A204.1 (cell line): ENCODE results near the gene DEGS1.

Experiments
- FAIRE-seq: peaks from 2 replicates; lab custom pipeline; 2012; peaks lifted over from hg19 to GRCh38; lab: Jason Lieb, UNC

The DEGS1 gene

GRCh38 chr1:224216382-224216781, 33.3 kb downstream of the DEGS1 start:
- no peak for FAIRE-seq

GRCh38 chr1:224217655-224218623, 34.9 kb downstream of the DEGS1 start:
- FAIRE-seq: no peak

DNA sequence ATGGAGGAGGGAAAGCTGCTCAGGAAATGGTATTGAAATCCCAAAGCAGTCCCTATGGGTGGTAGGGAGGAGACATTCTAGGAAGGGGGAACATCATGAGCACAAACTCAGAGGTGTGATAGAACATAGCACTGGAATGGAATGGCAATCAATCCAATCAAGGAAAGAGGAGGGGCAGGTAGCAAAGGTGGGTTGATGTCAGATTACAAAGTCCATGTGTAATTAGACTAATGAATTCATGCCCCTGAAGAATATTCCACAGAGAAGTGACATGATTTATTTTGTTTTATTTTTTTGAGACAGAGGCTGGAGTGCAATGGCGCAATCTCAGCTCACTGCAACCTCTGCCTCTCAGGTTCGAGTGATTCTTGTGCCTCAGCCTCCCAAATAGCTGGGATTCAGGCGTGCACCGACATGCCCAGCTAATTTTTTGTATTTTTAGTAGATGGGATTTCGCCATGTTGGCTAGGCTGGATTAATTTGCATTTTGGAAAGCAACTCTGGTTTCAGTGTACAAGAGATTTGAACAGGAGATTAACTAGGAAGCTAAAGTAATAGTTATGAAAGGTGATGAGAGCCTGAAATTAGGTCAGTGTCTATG, 36.1 kb downstream of the DEGS1 start:
- no peak for FAIRE-seq

DNA sequence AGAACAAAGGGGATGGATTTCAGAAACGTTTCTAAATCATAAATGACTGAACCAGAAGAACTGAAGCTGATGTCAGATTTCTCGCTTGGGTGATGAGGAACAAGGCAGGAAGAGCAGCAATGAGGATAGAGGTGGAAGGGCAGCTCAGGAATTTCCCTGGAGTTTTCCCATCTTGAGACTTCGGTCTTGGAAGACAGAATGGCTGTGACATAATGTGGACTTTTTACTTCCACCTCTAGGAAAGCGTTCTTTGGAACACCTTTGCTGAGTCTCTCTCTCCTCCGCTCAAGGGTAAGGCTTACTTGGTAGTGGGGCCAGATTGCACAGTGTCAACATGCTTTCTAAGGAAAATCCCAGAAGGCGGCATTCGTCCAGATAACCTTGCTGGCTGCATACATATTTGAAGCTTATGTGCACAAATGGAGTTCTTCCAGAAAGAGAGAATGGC, 36.6 kb downstream of the DEGS1 start:
- FAIRE-seq: no peak

- no peak for FAIRE-seq
These were observed 41.0 kb downstream of the DEGS1 start for GRCh38 chr1:224223819-224224714.

DNA sequence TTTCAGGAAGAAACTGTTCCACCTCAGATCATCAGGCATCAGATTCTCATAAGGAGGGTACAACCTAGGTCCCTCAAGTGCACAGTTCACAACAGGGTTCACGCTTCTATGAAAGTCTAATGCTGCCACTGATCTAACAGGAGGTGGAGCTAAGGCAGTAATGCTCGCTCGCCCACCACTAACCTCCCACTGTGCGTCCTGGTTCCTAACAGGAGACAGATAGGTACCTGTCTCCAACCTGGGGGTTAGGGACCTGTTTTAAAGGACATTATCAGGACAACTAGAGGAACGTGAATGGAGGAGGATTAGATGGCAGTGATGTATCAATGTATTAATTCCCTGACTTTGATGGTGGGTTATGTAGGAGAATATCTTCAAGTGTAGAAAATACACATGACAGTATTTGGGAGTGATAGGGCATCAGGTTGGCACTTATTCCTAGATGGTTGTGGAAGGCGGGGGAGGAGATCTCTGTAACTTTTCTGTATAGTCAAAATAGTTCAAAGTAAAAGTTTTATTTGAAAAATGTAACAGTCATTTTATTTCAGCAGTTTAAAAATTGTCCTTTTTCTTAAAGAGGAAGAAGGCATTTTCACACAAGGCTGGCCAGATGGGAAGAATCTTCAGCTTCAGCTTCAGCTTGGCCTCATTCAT, 43.9 kb downstream of the DEGS1 start:
- no peak for FAIRE-seq

- FAIRE-seq: no peak
These were observed 51.0 kb downstream of the DEGS1 start for GRCh38 chr1:224234017-224234416.

DNA sequence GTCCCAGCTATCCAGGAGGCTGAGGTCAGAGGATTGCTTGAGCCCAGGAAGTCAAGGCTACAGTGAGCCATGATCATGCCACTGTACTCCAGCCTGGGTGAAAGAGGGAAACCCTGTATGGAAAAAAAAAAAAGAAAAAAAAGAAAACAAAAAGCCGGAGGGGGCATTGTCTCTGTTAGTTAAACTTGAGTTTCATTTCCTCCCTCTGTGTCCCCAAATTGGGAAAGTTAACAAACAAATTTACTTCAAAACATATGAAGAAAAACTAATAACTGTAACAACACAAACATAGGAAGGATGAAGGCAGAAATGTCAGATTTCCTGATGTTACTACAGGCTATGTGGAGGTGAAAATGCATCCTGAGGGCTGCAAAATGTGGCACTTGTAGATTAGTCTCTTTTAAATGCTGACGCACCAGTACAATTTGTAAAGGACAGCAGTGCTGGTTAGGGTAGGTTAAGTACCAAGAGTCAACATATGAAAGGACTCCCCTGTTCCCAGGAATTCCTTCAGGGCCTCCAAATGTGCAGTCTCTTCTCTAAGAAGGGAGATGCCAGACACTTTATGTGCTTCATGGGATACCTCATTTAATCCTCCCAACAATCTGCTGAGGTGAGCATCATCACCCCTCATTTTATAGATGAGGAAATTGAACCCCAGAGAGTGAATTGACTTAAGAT, 52.9 kb downstream of the DEGS1 start:
- no peak for FAIRE-seq

DNA sequence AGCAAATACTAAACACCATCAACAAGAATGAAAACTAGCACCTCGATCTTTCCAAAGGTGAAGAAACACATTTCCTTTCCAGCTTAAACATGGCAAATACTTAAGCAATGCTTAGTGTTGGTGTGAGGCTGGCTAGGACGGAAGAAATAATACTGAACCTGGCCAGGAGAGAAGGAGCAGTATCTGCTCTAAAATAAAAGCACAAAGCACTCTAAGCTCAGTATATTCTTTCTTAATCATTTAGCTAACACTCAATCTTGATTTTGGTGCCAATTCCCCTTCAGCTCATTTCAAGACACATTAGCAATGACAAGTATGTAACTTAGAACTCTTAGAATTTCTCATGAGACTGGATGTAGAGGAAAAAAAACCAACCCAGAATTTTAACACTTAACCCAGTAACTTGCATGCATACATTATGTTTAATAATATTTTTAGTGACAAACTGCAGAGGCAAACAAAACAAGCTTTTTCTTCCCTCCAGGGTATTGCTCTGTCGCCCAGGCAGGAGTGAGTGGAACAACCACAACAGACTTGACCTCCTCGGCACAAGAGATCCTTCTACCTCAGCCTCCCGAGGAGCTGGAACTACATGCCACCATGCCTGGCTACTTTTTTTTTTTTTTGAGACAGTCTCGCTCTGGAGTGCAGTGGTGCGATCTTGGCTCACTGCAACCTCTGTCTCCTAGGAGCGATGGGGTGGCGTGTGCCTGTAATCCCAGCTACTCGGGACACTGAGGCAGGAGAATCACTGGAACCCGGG, 54.3 kb downstream of the DEGS1 start:
- FAIRE-seq: no peak

GRCh38 chr1:224238212-224238611, 55.2 kb downstream of the DEGS1 start:
- FAIRE-seq: no peak

DNA sequence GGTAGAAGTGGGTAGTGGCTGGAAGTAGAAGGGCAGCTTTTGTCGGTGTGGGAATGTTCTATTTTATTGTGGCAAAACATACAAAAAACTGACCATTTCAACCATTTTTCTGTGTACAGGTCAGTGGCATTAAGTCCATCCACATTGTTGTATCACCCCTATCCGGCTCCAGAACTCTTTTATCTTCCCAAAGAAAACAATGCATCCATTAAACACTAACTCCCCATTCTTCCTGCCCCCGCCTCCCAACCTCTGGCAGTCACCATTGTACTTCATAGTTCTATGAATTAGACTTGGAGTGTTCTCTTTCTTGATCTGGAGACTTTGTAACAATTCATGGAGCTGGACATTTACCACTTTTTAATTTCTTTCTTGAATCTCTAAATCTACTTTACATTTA, 55.7 kb downstream of the DEGS1 start:
- no peak for FAIRE-seq
